ENCODE data around the gene DGKB.

The DGKB gene

DNA sequence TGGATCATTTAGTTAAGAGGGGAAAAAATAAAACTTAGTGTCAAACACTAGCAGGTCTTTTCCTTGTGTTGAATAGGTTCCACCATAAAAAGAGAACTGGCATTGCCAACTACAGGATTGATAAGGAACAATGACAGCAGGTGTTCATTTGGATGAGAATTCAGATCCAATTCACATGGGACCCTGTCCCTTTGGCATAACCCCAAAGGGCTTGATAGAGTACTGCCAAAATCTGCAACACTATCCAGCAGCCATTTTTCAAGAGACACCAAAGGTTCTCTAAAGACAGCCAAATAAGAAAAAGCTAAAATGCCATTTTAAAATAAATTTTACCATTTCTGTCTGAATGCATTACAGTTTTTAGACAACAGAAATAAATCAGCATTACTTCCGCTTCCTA lies 422.3 kb downstream of the DGKB start:
- TF ChIP-seq EGR1 (IDR thresholded peaks at IDR 0.05) (no peak), FOXM1 (IDR thresholded peaks at IDR 0.05; ENCODE audit: borderline replicate concordance, low read depth) (no peak), EP300 (IDR thresholded peaks at IDR 0.05; ENCODE audit: borderline replicate concordance) (no peak)

DNA sequence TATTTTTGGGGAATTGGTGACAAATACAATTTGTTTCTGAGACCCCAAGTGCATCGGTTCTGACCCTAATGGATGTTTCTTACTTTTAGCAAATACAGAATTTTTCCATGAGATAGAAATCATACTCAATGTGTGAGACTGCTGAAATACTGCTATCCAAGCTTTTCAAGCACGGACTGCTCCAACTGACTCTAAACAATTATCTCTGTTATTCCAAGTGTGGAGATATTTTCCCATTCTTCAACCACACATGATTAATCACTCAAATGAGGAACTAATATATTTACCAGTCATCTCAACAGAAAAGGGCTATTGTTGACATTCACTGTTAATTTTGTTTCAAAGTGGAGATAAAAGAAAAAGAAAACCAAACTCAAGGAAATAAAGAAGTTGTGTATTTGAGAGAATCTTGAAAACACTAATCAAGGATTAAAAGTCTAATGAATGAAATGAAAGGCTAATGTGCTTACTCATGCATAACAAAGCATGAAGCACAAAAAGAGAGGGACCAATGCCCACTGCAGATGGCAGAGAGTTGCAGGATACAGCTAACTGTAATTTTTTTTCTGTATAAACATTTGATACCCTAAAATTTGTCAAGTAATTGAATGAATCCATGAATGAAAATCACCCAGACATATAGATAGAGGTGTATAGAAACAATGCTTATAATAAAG lies 423.6 kb downstream of the DGKB start:
- no peak for TF ChIP-seq TCF12 (IDR thresholded peaks at IDR 0.05; ENCODE audit: low read depth)
- no peak for TF ChIP-seq ZBTB7A (IDR thresholded peaks at IDR 0.05; ENCODE audit: low read depth)
- no peak for TF ChIP-seq TEAD4 (IDR thresholded peaks at IDR 0.05)
- TF ChIP-seq FOXM1 (IDR thresholded peaks at IDR 0.05; ENCODE audit: borderline replicate concordance, low read depth) = no peak
- TF ChIP-seq, protein P1, sequence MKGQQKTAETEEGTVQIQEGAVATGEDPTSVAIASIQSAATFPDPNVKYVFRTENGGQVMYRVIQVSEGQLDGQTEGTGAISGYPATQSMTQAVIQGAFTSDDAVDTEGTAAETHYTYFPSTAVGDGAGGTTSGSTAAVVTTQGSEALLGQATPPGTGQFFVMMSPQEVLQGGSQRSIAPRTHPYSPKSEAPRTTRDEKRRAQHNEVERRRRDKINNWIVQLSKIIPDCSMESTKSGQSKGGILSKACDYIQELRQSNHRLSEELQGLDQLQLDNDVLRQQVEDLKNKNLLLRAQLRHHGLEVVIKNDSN (IDR thresholded peaks at IDR 0.05) = no peak
- TF ChIP-seq, protein P2, sequence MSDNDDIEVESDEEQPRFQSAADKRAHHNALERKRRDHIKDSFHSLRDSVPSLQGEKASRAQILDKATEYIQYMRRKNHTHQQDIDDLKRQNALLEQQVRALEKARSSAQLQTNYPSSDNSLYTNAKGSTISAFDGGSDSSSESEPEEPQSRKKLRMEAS (IDR thresholded peaks at IDR 0.05) = no peak
- no peak for TF ChIP-seq CREB1 (IDR thresholded peaks at IDR 0.05; ENCODE audit: low read depth)
- TF ChIP-seq CEBPB (IDR thresholded peaks at IDR 0.05) = no peak
- TF ChIP-seq TAF1 (IDR thresholded peaks at IDR 0.05; ENCODE audit: low read depth) = no peak
- no peak for TF ChIP-seq RAD21 (IDR thresholded peaks at IDR 0.05; ENCODE audit: low read depth)
- no peak for TF ChIP-seq YY1 (IDR thresholded peaks at IDR 0.05; ENCODE audit: low read depth)

DNA sequence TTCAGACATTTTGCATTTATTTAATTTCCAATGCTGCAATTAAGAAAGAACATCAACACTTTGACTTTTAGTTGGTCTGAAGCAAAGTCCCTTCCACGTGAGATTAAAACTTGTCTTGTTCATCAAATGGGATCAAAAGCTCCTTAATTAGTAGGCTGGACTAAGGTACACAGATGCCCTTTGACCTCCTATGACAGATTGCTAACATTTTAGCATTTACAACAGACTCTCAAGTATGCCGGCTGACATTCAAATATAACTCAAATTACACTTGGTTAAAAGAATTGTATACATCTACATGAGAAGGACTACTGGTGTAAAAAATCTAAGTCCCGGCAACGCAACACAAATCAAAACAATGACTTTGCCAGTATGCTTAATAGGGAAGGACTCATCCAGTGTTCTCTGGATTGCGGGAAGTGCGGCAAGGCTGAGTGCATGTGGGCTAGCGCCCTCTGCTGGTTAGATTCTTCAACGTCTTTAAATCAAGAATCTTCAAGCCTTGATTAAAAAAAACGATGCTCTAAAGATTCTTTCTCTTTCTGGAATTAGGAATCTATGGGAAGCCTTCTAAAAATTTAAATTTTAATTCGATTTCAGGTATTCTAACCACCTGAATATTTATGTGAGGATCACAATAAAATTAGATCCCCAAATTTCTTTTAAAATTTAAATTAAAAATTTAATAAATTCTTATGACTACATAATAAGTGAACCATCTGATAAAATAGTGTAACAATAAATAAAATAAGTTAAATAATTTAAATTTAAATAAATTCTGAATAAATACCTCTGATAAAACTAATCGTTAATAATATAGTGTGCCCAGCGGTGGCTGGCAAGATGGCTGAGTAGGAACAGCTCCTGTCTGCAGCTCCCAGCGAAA lies 444.7 kb downstream of the DGKB start:
- TF ChIP-seq, protein P2 (IDR thresholded peaks at IDR 0.05) = no peak
- TF ChIP-seq RAD21 (IDR thresholded peaks at IDR 0.05; ENCODE audit: low read depth) (peak; percentile 86), TEAD4 (IDR thresholded peaks at IDR 0.05) (0 out of 2 replicates have a peak, but pooled peaks have one; percentile 21)

DNA sequence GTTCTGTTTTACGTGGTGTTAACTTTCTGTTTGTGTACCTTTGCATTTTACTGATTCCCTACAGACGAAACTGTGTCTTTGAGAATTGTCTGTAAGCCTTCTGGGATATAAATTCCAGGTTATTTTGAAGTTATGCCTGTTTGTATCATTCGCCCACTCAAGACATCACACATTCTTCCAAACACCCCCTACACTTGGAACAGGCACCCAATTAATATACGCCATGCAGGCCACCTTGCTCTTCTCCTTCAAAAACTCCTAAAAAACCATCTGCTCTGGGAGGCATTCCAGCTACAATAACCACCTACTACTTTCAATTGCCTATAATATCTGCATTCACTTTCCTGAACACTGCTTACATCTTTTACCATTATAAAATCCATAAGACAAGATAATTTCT lies 453.3 kb downstream of the DGKB start:
- TF ChIP-seq NFIC (IDR thresholded peaks at IDR 0.05) (no peak), CREB1 (IDR thresholded peaks at IDR 0.05; ENCODE audit: low read depth) (no peak), ZBTB7A (IDR thresholded peaks at IDR 0.05; ENCODE audit: low read depth) (no peak), FOXM1 (IDR thresholded peaks at IDR 0.05; ENCODE audit: borderline replicate concordance, low read depth) (no peak), RAD21 (IDR thresholded peaks at IDR 0.05; ENCODE audit: low read depth) (no peak), CEBPB (IDR thresholded peaks at IDR 0.05) (no peak), TEAD4 (IDR thresholded peaks at IDR 0.05) (no peak), EP300 (IDR thresholded peaks at IDR 0.05; ENCODE audit: borderline replicate concordance) (no peak), TCF12 (IDR thresholded peaks at IDR 0.05; ENCODE audit: low read depth) (no peak), YY1 (IDR thresholded peaks at IDR 0.05; ENCODE audit: low read depth) (no peak), TAF1 (IDR thresholded peaks at IDR 0.05; ENCODE audit: low read depth) (no peak), EGR1 (IDR thresholded peaks at IDR 0.05) (no peak)
- TF ChIP-seq, protein P2 (IDR thresholded peaks at IDR 0.05) = no peak
- TF ChIP-seq, protein P3, sequence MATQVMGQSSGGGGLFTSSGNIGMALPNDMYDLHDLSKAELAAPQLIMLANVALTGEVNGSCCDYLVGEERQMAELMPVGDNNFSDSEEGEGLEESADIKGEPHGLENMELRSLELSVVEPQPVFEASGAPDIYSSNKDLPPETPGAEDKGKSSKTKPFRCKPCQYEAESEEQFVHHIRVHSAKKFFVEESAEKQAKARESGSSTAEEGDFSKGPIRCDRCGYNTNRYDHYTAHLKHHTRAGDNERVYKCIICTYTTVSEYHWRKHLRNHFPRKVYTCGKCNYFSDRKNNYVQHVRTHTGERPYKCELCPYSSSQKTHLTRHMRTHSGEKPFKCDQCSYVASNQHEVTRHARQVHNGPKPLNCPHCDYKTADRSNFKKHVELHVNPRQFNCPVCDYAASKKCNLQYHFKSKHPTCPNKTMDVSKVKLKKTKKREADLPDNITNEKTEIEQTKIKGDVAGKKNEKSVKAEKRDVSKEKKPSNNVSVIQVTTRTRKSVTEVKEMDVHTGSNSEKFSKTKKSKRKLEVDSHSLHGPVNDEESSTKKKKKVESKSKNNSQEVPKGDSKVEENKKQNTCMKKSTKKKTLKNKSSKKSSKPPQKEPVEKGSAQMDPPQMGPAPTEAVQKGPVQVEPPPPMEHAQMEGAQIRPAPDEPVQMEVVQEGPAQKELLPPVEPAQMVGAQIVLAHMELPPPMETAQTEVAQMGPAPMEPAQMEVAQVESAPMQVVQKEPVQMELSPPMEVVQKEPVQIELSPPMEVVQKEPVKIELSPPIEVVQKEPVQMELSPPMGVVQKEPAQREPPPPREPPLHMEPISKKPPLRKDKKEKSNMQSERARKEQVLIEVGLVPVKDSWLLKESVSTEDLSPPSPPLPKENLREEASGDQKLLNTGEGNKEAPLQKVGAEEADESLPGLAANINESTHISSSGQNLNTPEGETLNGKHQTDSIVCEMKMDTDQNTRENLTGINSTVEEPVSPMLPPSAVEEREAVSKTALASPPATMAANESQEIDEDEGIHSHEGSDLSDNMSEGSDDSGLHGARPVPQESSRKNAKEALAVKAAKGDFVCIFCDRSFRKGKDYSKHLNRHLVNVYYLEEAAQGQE (IDR thresholded peaks at IDR 0.05; ENCODE audit: low read depth) = no peak
- TF ChIP-seq, protein P1 (IDR thresholded peaks at IDR 0.05) = no peak

DNA sequence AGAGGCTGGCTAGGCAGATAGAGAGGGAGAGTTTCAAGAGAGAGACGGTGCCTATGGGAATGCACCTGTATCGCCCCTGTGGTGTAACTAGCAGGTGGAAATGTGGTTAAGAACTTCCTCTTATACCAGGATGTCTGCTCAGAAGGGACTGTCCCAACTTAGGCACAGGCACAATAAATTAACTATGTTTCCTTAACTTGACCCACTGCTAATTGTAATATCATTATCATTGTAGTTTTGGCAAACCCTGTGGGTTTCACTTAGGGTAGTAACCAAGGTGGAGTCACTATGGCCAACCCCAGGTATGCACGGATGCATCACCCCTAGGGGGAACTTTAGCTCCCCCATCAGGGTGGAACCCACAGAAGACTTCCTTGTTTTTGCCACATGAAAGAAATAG lies 455.7 kb downstream of the DGKB start:
- TF ChIP-seq FOXM1 (IDR thresholded peaks at IDR 0.05; ENCODE audit: borderline replicate concordance, low read depth) (no peak), TCF12 (IDR thresholded peaks at IDR 0.05; ENCODE audit: low read depth) (no peak), CREB1 (IDR thresholded peaks at IDR 0.05; ENCODE audit: low read depth) (no peak)

DNA sequence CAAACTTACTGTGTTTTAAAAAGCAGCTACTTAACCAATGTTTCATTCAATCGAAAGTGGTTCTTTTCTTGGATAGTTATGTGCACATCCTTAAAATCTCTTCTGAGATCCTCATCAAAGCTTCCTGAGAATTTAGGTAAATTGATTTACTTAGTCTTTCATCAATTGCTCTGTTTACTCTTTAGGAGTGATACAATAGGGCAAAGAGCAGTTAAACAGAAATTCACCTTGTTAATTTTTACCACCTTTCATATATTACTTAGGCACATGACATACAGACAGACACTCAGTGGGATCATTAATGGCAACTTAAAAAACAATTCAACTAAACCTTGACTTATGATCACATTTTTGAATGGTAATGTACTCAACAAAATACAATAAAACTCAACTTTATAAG lies 456.3 kb downstream of the DGKB start:
- TF ChIP-seq EP300 (IDR thresholded peaks at IDR 0.05; ENCODE audit: borderline replicate concordance) (no peak), TCF12 (IDR thresholded peaks at IDR 0.05; ENCODE audit: low read depth) (no peak), FOXM1 (IDR thresholded peaks at IDR 0.05; ENCODE audit: borderline replicate concordance, low read depth) (no peak)
- TF ChIP-seq, protein P2 (IDR thresholded peaks at IDR 0.05) = no peak

DNA sequence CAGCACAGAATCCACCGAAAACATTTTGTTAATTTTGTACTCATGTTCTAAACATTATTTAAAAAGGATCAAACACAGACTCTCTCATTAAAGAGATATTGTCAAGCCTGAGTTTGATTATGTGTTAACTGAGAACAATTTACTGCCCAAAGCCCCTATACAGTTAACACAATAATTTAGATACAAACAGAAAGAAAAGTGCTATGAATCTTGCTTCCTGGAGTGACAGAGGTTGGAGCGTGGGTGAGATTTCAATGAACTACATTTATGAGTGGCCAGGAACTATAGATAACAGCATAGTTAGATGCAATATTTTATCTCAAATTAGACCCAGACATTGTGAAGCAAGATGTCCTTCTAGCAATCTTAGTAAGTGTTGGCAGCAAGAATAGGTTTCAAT lies 464.2 kb downstream of the DGKB start:
- TF ChIP-seq, protein P1 (IDR thresholded peaks at IDR 0.05) = no peak
- TF ChIP-seq TAF1 (IDR thresholded peaks at IDR 0.05; ENCODE audit: low read depth) = no peak
- no peak for TF ChIP-seq RAD21 (IDR thresholded peaks at IDR 0.05; ENCODE audit: low read depth)
- no peak for TF ChIP-seq TCF12 (IDR thresholded peaks at IDR 0.05; ENCODE audit: low read depth)
- TF ChIP-seq FOXM1 (IDR thresholded peaks at IDR 0.05; ENCODE audit: borderline replicate concordance, low read depth) = no peak
- no peak for TF ChIP-seq YY1 (IDR thresholded peaks at IDR 0.05; ENCODE audit: low read depth)
- TF ChIP-seq TEAD4 (IDR thresholded peaks at IDR 0.05) = no peak
- TF ChIP-seq, protein P2 (IDR thresholded peaks at IDR 0.05) = no peak
- TF ChIP-seq EP300 (IDR thresholded peaks at IDR 0.05; ENCODE audit: borderline replicate concordance) = no peak
- TF ChIP-seq EGR1 (IDR thresholded peaks at IDR 0.05) = no peak
- TF ChIP-seq, protein P3 (IDR thresholded peaks at IDR 0.05; ENCODE audit: low read depth) = no peak
- no peak for TF ChIP-seq NFIC (IDR thresholded peaks at IDR 0.05)
- no peak for TF ChIP-seq ZBTB7A (IDR thresholded peaks at IDR 0.05; ENCODE audit: low read depth)
- no peak for TF ChIP-seq CREB1 (IDR thresholded peaks at IDR 0.05; ENCODE audit: low read depth)
- TF ChIP-seq CEBPB (IDR thresholded peaks at IDR 0.05) = no peak

Data from Ishikawa (cell line).